Mammary epithelial cell (primary cell): ENCODE results near the gene PHC3.

ENCODE experiments used
- EZH2 ChIP-seq: IDR thresholded peaks from 2 replicates; pipeline ENCODE4 v1.6.1; 2012; ENCODE audit warnings: low read length, inconsistent platforms, borderline replicate concordance
- TF ChIP-seq, protein P1 (sequence below), 2 donors: IDR thresholded peaks in 1 of 2; conservative IDR thresholded peaks in 1 of 2; 2 replicates each; pipeline ENCODE4 v1.5.1; 2011 to 2012; ENCODE audit warnings: inconsistent platforms in 2 of 2, low read length in 2 of 2, mild to moderate bottlenecking in 2 of 2, control low read depth in 1 of 2, low read depth in 1 of 2; ENCODE audit not compliant: insufficient read depth in 1 of 2; ENCODE audit errors: extremely low read depth in 1 of 2

DNA sequence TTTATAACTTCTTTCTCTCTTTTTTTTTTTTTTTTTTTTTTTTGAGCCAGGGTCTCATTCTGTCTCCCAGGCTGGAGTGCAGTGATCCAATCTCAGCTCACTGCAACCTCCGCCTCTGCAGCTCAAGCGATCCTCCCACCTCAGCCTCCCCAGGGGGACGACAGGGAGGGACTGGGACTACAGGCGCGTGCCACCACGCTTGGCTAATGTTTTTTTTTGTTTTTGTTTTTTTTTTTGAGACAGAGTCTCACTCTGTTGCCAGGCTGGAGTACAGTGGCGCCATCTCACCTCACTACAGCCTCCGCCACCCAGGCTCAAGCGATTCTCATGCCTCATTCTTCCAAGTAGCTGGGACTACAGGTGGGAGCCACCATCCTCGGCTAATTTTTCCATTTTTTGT lies 23.0 kb upstream of the PHC3 start:
- TF ChIP-seq, protein P1, sequence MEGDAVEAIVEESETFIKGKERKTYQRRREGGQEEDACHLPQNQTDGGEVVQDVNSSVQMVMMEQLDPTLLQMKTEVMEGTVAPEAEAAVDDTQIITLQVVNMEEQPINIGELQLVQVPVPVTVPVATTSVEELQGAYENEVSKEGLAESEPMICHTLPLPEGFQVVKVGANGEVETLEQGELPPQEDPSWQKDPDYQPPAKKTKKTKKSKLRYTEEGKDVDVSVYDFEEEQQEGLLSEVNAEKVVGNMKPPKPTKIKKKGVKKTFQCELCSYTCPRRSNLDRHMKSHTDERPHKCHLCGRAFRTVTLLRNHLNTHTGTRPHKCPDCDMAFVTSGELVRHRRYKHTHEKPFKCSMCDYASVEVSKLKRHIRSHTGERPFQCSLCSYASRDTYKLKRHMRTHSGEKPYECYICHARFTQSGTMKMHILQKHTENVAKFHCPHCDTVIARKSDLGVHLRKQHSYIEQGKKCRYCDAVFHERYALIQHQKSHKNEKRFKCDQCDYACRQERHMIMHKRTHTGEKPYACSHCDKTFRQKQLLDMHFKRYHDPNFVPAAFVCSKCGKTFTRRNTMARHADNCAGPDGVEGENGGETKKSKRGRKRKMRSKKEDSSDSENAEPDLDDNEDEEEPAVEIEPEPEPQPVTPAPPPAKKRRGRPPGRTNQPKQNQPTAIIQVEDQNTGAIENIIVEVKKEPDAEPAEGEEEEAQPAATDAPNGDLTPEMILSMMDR (conservative IDR thresholded peaks at IDR 0.05 in 1 of 2, IDR thresholded peaks at IDR 0.05 in 1 of 2; ENCODE audit: extremely low read depth in 1 of 2, insufficient read depth in 1 of 2, low read depth in 1 of 2, low read length in 2 of 2): no peak
- no peak for TF ChIP-seq EZH2
